GM19468 (cell line): ENCODE data around the gene PSG5.
"Not testable (repeated sequence)": the region's sequence is repeated elsewhere in the genome, so short reads cannot be mapped to it uniquely, and the experiment has no call there.

Experiments
- ATAC-seq: cut with Tn5 transposase; IDR thresholded peaks from one replicate; pipeline ENCODE4 v1.9.1; 2021; ENCODE audit warnings: mild to moderate bottlenecking, moderate library complexity, moderate number of reproducible peaks; ENCODE audit not compliant: unreplicated experiment; ENCODE audit errors: extremely low read depth

Gene PSG5

GRCh38 chr19:43192381-43193155 is 6.2 kb upstream of the PSG5 start:
- not testable (repeated sequence) for ATAC-seq

GRCh38 chr19:43188092-43188491 is 1.8 kb upstream of the PSG5 start:
- not testable (repeated sequence) for ATAC-seq

- ATAC-seq: not testable (repeated sequence)
Observed at GRCh38 chr19:43181869-43182771, 4.2 kb downstream of the PSG5 start.

- ATAC-seq: not testable (repeated sequence)
Observed at GRCh38 chr19:43179569-43180147, 6.7 kb downstream of the PSG5 start.

- not testable (repeated sequence) for ATAC-seq
Observed at GRCh38 chr19:43178577-43178976, 7.8 kb downstream of the PSG5 start.

- not testable (repeated sequence) for ATAC-seq
Observed at GRCh38 chr19:43165906-43166305, 20.4 kb downstream of the PSG5 start.

GRCh38 chr19:43163135-43163534 is 23.2 kb downstream of the PSG5 start:
- not testable (repeated sequence) for ATAC-seq

GRCh38 chr19:43162261-43162660 is 24.1 kb downstream of the PSG5 start:
- ATAC-seq: not testable (repeated sequence)

- no peak for ATAC-seq
Observed at GRCh38 chr19:43152214-43152613, 34.1 kb downstream of the PSG5 start.

GRCh38 chr19:43149788-43150187 is 36.5 kb downstream of the PSG5 start:
- not testable (repeated sequence) for ATAC-seq

- no peak for ATAC-seq
Observed at GRCh38 chr19:43148233-43148632, 38.1 kb downstream of the PSG5 start.

- not testable (repeated sequence) for ATAC-seq
Observed at GRCh38 chr19:43141763-43142162, 44.6 kb downstream of the PSG5 start.

- ATAC-seq: no peak
Observed at GRCh38 chr19:43132696-43133095, 53.6 kb downstream of the PSG5 start.

GRCh38 chr19:43131281-43131842 is 55.0 kb downstream of the PSG5 start:
- not testable (repeated sequence) for ATAC-seq

- not testable (repeated sequence) for ATAC-seq
Observed at GRCh38 chr19:43129197-43129596, 57.1 kb downstream of the PSG5 start.

- not testable (repeated sequence) for ATAC-seq
Observed at GRCh38 chr19:43127336-43127735, 59.0 kb downstream of the PSG5 start.

- ATAC-seq: no peak
Observed at GRCh38 chr19:43126720-43127119, 59.6 kb downstream of the PSG5 start.

- no peak for ATAC-seq
Observed at GRCh38 chr19:43124360-43124759, 62.0 kb downstream of the PSG5 start.

GRCh38 chr19:43120433-43121026 is 65.8 kb downstream of the PSG5 start:
- not testable (repeated sequence) for ATAC-seq

GRCh38 chr19:43119526-43119925 is 66.8 kb downstream of the PSG5 start:
- ATAC-seq: not testable (repeated sequence)
